GM12878 (cell line): ENCODE results near the gene BEGAIN. TPM values are rescaled to one million over a fixed set of nuclear protein-coding genes. Genes with fewer than 3 reads are reported as not detected.

Experiments
- ATAC-seq: fragments of 200-7000 bp; cut with Tn5 transposase; 3 replicates; pipeline ENCODE4 v1.9.1; 2020; ENCODE audit warnings: mild to moderate bottlenecking, moderate library complexity
- BruUV-seq: library from RNA; stranded (reverse); fragments of 400-500 nt; replicated peaks from 2 replicates; lab custom pipeline; 2021; lab: Mats Ljungman, UMichigan
- CTCF ChIA-PET: fragments of 300-600 bp; sonication (Branson Sonifier 250); formaldehyde crosslinking; extraction: SDS; loops from one replicate; lab custom pipeline; 2021; ENCODE audit warnings: inconsistent platforms; lab: Yijun Ruan, JAX
- POLR2A ChIA-PET: fragments of 350-600 bp; formaldehyde crosslinking; extraction: SDS; loops from one replicate; lab custom pipeline; 2021; ENCODE audit warnings: inconsistent platforms; lab: Charles Lee
- RAD21 ChIA-PET: fragments of 300-600 bp; sonication (Branson Sonifier 250); formaldehyde crosslinking; loops from one replicate; lab custom pipeline; 2023; ENCODE audit warnings: antibody characterized with exemption; ENCODE audit not compliant: unreplicated experiment; lab: Charles Lee
- SMC1A ChIA-PET: fragments of 300-600 bp; sonication (Branson Sonifier 250); formaldehyde crosslinking; loops from one replicate; lab custom pipeline; 2023; ENCODE audit not compliant: unreplicated experiment, uncharacterized antibody; lab: Charles Lee
- DNase-seq: peaks from one replicate; pipeline ENCODE4 v3.0.0-alpha.2; 2011; ENCODE audit warnings: low read depth, low spot score
- FAIRE-seq: peaks from 3 replicates; lab custom pipeline; 2011; peaks lifted over from hg19 to GRCh38; lab: Jason Lieb, UNC
- H2AFZ ChIP-seq: 2 replicates; pipeline ENCODE4 v1.6.0; 2011; ENCODE audit warnings: low read depth, low read length, control low read depth; ENCODE audit not compliant: control insufficient read depth
- H3K27ac ChIP-seq: 2 replicates; pipeline ENCODE4 v1.5.1; 2011; ENCODE audit warnings: control low read depth; ENCODE audit not compliant: control insufficient read depth, insufficient read depth
- H3K27me3 ChIP-seq, 2 experiments: replicated peaks in 1 of 2; 2 replicates each; pipeline versions ENCODE4 v1.6.0 to v1.6.1; 2011; ENCODE audit warnings: low read length in 1 of 2; ENCODE audit not compliant: control insufficient read depth in 2 of 2, insufficient read depth in 2 of 2
- H3K36me3 ChIP-seq, 2 experiments: 2 replicates each; pipeline ENCODE4 v1.5.1; 2011; ENCODE audit warnings: low read length in 1 of 2; ENCODE audit not compliant: control insufficient read depth in 2 of 2, insufficient read depth in 2 of 2
- H3K4me1 ChIP-seq: 2 replicates; pipeline ENCODE4 v1.6.1; 2011; ENCODE audit warnings: mild to moderate bottlenecking, low read length, moderate library complexity, mixed read lengths; ENCODE audit not compliant: control insufficient read depth, insufficient read depth
- H3K4me2 ChIP-seq: 2 replicates; pipeline ENCODE4 v1.6.0; 2011; ENCODE audit warnings: control low read depth; ENCODE audit not compliant: control insufficient read depth, insufficient read depth
- H3K4me3 ChIP-seq: fragments of 200-600 bp; sonication (generic); 2 replicates; pipeline ENCODE4 v1.5.1; 2016
- H3K79me2 ChIP-seq: 2 replicates; pipeline ENCODE4 v1.6.0; 2011; ENCODE audit warnings: low read length; ENCODE audit not compliant: control insufficient read depth, insufficient read depth
- H3K9ac ChIP-seq: 2 replicates; pipeline ENCODE4 v1.8.0; 2011; ENCODE audit warnings: low read length, control low read depth, mixed read lengths; ENCODE audit not compliant: control insufficient read depth, insufficient read depth
- H3K9me3 ChIP-seq: replicated peaks from 3 replicates; pipeline ENCODE4 v1.5.1; 2011; ENCODE audit warnings: mild to moderate bottlenecking, low read length; ENCODE audit not compliant: control insufficient read depth, insufficient read depth
- H4K20me1 ChIP-seq: 2 replicates; pipeline ENCODE4 v1.6.0; 2011; ENCODE audit not compliant: control insufficient read depth, insufficient read depth
- ESRRA ChIP-seq: IDR thresholded peaks from 2 replicates; pipeline ENCODE4 v1.6.1; 2012; ENCODE audit warnings: mild to moderate bottlenecking, low read length, improper control_type of control experiment
- SIN3A ChIP-seq: IDR thresholded peaks from 2 replicates; pipeline ENCODE4 v1.6.1; 2012; ENCODE audit warnings: low read depth, low read length, improper control_type of control experiment
- ZZZ3 ChIP-seq: IDR thresholded peaks from 2 replicates; pipeline ENCODE4 v1.6.1; 2011; ENCODE audit warnings: low read depth; ENCODE audit not compliant: control insufficient read depth, insufficient read length
- WGBS: methylation state at CpG from one replicate; pipeline ENCODE4 v1.1.6; 2016; ENCODE audit warnings: low lambda C conversion rate; ENCODE audit not compliant: insufficient replicate concordance, insufficient coverage; ENCODE audit errors: missing lambda C conversion rate; 5-methylcytosine and 5-hydroxymethylcytosine counted together
- in situ Hi-C: fragments of 300-500 bp; cut with MboI; formaldehyde crosslinking; loops from 9 replicates; pipeline ENCODE4 v1.14.3; 2018; ENCODE audit warnings: mixed read lengths
- intact Hi-C: fragments of 100-400 bp; cut with micrococcal nuclease; formaldehyde crosslinking; loops from one replicate; pipeline ENCODE4 v1.14.2; 2022; ENCODE audit not compliant: unreplicated experiment
- polyA plus RNA-seq, 11 experiments: library from polyadenylated mRNA; depleted of rRNA in 4 of 11; unstranded in 6 of 11; stranded (reverse) in 5 of 11; fragments of >200 nt; fragmentation: Nextera tagmentation in 4 of 11; fragmentation: Illumina TruSeq in 1 of 11; extraction: Ambion mirVana in 4 of 11; extraction: Trizol in 1 of 11; gene quantifications; 1 replicate in 1 of 11; 2 replicates in 10 of 11; pipeline versions ENCODE4 v1.2.1 to v1.2.3, GENCODE V29; 2011 to 2016; ENCODE audit warnings: inconsistent platforms in 2 of 11, missing spikeins in 2 of 11, low read depth in 1 of 11
- total RNA-seq, 4 experiments: library from RNA; depleted of rRNA in 3 of 4; stranded (reverse); fragments of >200 nt in 3 of 4; fragmentation: Illumina TruSeq in 1 of 4; extraction: Trizol in 1 of 4; gene quantifications; 2 replicates each; pipeline versions ENCODE4 v1.2.1 to v1.2.3, GENCODE V29; 2013 to 2021
- TF ChIP-seq, protein P1 (sequence below): IDR thresholded peaks from 2 replicates; pipeline ENCODE4 v1.6.1; 2011; ENCODE audit warnings: borderline replicate concordance, low read depth, mild to moderate bottlenecking, moderate library complexity, mixed read lengths, low read length; ENCODE audit not compliant: insufficient read depth; ENCODE audit errors: extremely low read length

Gene BEGAIN
- total and polyA plus RNA-seq, 10 of the 15 experiments (the other 5 are each of a cell fraction or from before 2014, with no cell fraction given), result 0.01 to 0.31 (median 0.06) TPM; not detected in 5

DNA sequence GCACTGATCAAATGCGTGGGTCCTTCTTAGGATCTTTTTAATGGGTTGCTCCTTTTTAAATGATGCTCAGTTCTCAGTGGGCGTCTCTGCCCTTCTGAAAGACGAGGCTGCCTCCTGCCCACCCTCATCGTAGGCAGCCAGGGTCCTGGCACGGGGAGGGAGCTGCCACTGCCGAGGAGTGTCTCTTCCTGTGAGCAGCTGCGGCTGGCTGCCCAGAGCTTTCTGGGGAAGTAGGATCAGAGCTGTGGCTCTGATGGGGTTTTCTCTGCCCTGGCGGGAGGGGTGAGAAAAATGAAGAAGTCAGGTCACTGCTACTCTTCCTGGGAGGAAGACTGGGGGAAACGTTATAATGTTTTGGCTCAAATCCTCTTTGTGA, 31.1 kb upstream of the BEGAIN start:
- no peak for DNase-seq
- in situ Hi-C loops, result no loop called here
- intact Hi-C loops, result no loop called here
- WGBS, result 7% methylated on average over 9 of the region's 9 CpGs
- BruUV-seq, result no TSS peak
- Histone ChIP-seq H3K9ac (no peak overlapping the region), H3K4me1 (no peaks in the 10 kb centered on the region), H3K79me2 (no peaks in the 10 kb centered on the region), H4K20me1 (no peaks in the 10 kb centered on the region), H3K36me3 (no peaks in the 10 kb centered on the region), H2AFZ (no peak overlapping the region), H3K9me3 (no peaks in the 10 kb centered on the region), H3K27ac (no peak overlapping the region), H3K4me3 (no peak overlapping the region), H3K4me2 (no peak overlapping the region), H3K27me3 (peaks cover 0 to 4% of the 10 kb centered on the region in 2 experiments; a peak in 2 of 4 replicates)
- ChIA-PET RAD21 (no interaction called here), CTCF (interaction anchor here (1.4 kb wide), 1 partner anchor 27 kb away, joined by 3 read pairs; no protein-coding TSS in a partner anchor), POLR2A (no interaction called here), SMC1A (no interaction called here)
- peak; percentile 41; the same call in 2 of the 3 replicates for ATAC-seq
- TF ChIP-seq SIN3A (no peak), ESRRA (no peak)
- no peak for FAIRE-seq

DNA sequence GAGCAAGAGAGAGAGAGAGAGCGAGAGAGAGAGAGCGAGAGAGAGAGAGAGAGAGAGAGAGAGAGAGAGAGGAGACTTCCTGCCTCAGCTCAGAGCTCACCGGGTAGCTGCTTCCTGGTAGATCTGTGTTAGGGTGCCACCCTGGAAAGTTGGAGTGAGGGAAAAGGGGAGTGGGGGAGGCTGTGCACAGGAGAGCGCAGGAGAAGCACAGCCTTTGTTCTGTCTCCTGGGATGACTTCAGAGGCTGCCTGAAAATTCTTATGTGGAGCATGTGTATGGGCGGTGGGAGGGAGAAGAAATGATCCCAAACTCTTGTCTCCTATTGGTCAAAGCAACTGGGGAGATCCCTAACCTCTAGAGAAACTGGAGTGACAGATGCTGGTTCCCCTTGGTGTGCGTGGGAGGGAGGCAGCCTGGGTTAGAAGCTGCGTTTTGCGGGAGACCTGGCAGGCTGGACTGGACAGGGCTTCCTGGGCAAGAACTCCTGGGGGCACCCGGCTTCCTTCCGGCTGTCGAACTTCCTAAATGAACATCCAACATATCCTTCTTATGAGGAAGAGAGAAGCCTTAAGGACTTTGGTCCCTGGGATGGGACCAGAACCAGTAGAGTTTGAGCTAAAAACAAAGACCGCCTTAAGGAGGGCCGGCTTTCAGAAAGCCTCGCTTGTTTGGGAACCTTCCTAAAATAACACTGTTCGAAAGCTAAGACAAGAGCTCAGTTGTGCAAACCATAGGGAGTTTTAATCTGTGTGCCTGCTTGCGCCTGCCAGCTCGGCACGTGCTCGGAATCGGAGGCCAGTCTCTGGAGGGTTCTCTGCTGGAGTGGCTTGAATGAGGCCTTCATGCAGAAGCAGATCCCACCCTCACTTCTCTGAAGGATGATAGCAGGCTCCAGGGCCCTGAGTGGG, 30.4 kb upstream of the BEGAIN start:
- Histone ChIP-seq H3K36me3 (no peaks in the 10 kb centered on the region), H3K79me2 (no peaks in the 10 kb centered on the region), H3K4me2 (no peak overlapping the region), H3K9ac (no peak overlapping the region), H3K27ac (no peak overlapping the region), H4K20me1 (no peaks in the 10 kb centered on the region), H3K4me3 (no peak overlapping the region), H3K9me3 (no peaks in the 10 kb centered on the region), H3K4me1 (no peaks in the 10 kb centered on the region), H3K27me3 (peaks cover 0 to 4% of the 10 kb centered on the region in 2 experiments; a peak in 2 of 4 replicates), H2AFZ (no peak overlapping the region)
- WGBS, result 46% methylated on average over 20 of the region's 20 CpGs
- ChIA-PET POLR2A (no interaction called here), RAD21 (no interaction called here), CTCF (interaction anchor here (1.4 to 1.9 kb wide), 2 partner anchors 28 kb away, joined by 3 to 5 read pairs; no protein-coding TSS in a partner anchor), SMC1A (interaction anchor here (0.6 to 1.1 kb wide), 3 partner anchors 34 to 232 kb away, joined by 3 to 4 read pairs (median 3); no protein-coding TSS in a partner anchor)
- DNase-seq (no peak), ATAC-seq (no peak), FAIRE-seq (no peak)
- in situ Hi-C loops (no loop called here), intact Hi-C loops (no loop called here)
- TF ChIP-seq, protein P1, sequence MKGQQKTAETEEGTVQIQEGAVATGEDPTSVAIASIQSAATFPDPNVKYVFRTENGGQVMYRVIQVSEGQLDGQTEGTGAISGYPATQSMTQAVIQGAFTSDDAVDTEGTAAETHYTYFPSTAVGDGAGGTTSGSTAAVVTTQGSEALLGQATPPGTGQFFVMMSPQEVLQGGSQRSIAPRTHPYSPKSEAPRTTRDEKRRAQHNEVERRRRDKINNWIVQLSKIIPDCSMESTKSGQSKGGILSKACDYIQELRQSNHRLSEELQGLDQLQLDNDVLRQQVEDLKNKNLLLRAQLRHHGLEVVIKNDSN, result no peak
- TF ChIP-seq ZZZ3, result peak; percentile 86
- BruUV-seq, result no TSS peak
